Iris pigment epithelial cell (primary cell): ENCODE measurements around the gene ZMYND11.

Experiments
- DNase-seq: peaks from one replicate; pipeline ENCODE4 v3.0.0-alpha.2; 2011; ENCODE audit warnings: low read depth

ZMYND11 gene

DNA sequence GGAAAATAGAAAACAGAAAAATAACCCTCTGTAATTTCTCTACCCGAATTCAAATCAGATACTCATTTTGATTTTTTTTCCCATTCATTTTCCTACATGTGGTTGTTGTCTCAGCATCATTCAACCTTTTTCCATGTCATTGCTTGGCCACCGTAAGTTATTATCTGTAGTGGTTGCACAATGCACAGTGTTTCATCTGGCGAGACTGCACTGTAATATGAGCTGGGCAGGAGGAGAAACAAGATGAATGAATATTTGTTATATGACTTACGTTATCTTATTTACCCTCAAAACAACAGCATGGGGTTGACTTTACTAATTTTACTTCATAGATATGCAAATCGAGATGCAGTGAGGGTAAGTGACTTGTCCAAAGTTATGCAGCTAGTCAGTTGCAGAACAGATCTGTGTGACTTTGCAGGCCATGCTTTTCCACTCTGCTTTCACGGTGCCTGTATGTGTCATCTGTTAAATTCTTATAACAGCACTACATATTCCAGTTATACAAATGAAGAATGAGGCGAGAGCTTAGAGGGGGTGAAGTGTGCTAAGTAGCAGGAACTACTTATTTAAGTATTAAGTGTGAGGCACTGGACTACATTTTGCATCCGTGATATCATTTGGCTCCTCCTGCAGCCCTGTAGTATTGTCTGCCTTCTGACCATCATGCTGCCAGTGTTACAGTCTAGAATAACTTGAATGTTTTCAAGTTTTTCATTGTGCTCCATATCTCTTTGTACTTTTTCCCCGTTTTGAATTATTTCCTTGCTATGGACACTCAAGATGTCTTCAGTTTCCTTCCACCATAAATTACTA is 56.7 kb downstream of the ZMYND11 start:
- DNase-seq: peak; percentile 92

- no peak for DNase-seq
Measured at GRCh38 chr10:194281-194680, 59.0 kb downstream of the ZMYND11 start.

- DNase-seq: peak; percentile 92
Measured at GRCh38 chr10:200405-200804, 65.2 kb downstream of the ZMYND11 start.

DNA sequence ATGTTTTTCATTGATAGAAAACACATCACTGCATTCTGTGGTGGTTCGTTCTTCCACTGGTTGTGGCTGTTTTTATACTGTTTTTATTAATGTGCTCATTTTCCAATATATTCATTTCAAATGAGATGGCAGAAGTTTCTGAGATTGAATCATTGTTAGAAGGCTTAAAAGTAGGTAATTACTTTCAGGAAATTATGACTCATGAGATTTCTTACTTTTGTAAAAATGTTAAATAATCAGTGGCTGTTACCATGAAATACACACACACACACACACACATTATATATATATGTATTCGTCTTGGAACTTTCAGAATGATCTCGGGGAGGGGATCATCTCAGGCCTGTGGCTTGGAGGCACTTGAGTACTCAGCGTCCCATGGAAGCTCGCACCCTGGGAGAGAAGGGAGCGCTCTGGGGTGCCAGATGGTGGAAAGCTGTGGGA is 66.1 kb downstream of the ZMYND11 start:
- DNase-seq: peak; percentile 53

DNA sequence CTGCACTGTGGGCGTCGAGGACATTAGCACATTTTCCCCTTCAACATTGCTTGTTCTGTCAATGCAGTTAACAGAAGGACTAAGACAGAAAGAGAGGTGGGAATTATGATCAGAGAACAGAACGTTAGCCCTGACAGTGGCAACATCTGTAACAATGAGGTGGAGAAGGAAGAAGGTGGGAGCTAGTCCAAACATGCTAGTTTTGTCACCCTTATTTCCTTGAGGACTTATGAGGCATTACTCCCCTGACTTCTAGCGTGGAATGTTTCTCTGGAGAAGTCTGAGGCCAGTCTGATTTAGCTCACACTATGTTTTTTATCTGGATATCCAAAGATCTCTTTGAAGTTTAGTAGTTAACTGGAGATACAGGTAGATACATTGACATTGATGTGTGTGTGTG is 73.4 kb downstream of the ZMYND11 start:
- no peak for DNase-seq

- DNase-seq: peak; percentile 44
Measured at GRCh38 chr10:209357-209756, 74.1 kb downstream of the ZMYND11 start.

DNA sequence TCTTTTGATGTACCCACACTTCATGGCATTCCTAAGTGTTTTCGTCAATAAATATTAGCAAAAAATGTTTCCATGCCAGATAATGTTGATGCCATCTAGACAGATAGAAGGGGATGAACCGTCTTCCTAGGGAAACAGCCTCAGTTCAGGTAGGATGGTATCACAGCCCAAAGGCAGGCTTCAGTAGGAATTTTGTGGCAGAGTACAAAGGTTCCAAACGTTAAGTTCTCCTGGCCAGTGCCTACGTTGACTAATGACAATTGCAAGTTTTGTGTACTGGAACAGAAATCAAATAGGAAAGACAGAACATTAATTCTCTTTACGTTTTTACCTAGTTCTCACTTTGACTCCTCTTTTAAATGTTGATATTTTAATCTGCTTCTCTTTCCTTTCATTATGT is 75.0 kb downstream of the ZMYND11 start:
- no peak for DNase-seq

GRCh38 chr10:215444-215843 is 80.2 kb downstream of the ZMYND11 start:
- DNase-seq: no peak

DNA sequence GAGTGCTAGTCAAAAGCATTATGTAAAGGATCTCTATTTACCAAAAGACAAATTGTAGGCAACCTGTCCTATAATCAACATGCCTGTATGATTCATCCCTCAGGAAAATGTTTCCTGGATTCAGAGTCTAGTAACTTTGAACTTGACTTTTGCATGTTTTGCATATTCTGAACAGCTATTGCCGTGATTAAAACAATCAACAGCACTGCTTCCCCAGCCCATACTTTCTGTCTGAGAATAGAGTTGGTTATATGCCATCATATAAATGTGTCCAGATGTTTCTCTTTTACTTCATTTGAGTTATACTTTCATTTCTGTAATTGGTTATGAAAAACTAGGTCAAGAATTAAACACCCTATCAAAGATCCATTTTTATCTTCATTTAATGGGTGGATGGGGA is 83.5 kb downstream of the ZMYND11 start:
- peak; percentile 28 for DNase-seq

GRCh38 chr10:219731-220472 is 84.6 kb downstream of the ZMYND11 start:
- no peak for DNase-seq

DNA sequence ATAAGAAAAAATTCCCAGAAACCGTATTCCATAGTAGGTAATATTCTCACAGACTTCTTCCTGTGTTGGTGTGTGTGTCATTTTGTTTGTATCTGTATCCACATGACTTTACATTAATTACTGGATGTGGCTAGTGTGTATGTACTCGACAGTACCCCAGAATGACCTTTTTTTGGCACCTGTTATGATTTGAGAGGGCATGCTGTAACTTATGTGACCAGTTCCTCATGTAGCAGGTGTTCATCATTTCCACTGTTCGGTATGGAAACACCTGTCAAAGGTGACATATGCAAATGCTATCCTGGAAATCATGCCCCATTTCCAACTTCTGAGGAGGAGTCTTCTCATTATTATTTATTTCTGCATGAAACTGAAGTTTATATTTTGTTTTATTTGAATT is 89.3 kb downstream of the ZMYND11 start:
- no peak for DNase-seq

GRCh38 chr10:226018-226417 is 90.8 kb downstream of the ZMYND11 start:
- no peak for DNase-seq

DNA sequence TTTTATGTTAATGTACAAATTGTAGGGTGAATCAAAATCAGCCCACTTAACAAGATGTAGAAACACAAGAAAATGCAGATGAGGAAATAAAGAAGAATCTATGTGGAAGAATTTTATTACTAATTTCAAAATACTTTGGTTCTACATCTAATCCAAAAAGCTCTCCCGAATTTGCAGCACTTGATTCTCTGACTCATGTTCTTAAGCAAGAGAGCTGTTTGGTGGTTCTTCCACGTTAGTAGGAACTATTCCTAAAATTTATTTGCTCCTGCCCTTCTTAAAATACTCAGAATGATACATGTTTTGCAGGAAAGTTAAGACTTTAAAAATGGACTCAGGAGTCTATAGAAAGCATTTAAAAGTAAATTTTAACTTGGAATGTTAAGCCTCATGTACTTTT is 91.8 kb downstream of the ZMYND11 start:
- DNase-seq: peak; percentile 49

DNA sequence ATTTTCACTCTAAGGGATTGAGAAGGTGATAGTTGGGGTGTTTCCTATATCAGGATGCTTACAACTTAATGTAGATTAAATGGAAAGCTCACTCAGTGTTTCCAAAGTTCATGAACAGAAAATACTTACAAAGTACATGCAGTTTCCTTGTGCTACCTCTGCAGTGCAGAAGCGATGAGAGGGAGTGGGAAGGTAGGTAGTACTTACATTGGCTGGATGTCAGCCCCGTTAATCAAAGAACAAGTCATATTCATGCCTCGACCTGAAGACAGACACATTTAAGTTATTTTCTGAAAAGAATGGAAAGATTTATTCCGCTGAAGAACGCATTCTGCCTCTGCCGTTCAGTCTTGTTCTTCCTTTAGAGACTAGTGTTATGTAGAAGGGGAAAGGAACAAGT is 93.1 kb downstream of the ZMYND11 start:
- no peak for DNase-seq

DNA sequence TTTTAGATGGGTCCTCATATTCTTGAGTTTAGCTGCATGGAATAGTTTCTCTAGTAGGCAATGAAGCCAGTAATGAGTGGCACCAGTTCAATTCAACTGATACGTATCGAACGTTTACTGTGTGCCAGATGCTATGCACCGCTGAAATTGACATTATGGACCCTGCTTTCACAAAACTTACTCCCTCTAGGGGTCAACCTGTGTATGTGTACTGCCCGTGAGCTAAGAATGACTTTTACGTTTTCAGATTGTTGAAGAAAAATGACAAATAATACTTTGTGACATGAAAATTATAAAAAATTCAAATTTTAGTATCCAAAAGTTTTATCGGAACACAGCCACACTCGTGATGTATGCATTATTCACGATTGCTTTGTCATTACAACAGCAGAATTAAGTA is 95.5 kb downstream of the ZMYND11 start:
- no peak for DNase-seq

DNA sequence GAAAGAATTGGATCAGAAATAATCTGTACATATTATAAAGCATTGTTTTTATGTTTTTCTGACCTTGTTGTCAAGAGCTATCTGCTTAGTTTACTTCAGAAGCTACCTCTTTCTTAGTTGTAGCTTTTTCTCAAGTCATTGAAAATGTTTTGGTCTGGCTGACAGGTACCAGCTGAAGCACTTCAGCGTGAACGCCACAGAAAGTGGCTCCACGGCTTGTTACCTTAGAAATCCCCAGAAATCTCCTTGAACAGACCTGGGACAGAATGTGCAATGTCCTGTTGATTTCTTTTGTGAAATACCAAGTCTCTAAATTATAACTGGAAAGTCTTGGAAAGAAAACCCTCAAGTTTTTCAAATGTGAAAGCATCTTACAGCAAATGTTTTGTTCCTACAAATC is 96.8 kb downstream of the ZMYND11 start:
- DNase-seq: no peak

DNA sequence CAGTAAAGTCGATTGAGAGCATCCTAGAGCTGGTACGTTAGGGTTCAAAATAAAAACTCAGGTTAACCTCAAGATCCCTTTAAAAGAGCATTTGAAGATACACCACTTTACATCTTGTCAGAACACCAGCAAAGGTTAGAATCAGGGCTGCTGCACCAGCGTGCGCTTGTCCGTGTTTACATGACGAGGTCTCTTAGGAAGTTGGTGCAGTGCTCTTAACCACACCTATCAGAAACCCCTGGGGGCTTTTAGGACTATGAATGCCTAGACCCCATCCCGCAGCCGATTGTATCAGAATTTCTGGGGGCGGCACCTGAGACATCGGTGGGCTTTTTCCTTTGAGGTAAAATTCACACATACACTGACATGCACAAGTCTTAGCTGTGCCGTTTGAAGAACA is 97.6 kb downstream of the ZMYND11 start:
- no peak for DNase-seq

DNA sequence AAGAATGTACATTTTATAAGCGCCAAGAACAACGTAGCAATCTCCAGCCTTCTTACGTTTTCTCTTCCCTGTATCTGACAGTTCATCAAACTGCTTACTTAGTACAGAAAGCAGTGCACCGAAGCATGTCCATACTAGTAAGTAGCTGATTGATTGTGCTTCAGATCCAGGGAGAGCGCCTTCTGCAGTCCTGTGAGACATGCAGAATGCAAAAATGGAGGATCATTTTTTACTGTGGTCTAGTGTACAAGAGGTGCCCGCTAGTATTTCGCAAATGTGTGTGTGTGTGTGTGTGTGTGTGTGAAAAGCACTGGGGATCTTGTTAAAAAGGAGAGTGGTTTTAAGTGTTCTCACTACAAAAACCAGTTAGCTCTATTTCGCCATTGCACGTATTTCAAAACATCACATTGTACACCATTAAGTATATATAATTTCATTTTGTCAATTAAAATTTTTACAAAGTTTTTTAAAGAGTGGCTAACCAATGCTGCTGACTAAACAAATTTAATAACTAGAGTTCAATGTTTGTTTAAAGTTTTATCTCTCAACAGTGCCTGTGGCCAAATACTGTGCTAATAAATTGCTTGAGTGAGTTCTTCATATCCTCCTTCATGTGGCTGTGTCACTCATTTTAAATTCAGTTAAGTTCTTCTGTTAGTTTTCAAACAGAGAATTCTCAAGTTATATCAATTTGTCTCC is 99.6 kb downstream of the ZMYND11 start:
- DNase-seq: no peak

DNA sequence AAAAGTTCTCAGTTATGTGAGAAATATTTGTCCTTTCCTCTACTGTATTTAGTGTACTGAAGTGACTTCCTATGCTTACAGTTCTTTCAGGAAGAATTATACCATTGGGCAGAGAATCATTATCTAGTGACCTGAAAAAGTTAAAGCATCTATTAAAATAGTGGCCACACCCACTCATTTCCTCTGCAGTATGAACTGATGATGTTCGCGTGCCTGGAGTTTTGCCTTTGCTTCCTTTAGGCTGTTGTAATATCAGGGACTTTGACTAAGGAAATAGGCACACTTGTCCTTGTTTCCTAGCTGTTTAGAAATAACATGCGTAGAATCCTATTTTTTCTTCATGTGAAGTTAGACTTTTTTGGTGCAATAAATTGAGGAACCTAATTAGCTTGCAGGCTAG is 100.7 kb downstream of the ZMYND11 start:
- DNase-seq: no peak

DNA sequence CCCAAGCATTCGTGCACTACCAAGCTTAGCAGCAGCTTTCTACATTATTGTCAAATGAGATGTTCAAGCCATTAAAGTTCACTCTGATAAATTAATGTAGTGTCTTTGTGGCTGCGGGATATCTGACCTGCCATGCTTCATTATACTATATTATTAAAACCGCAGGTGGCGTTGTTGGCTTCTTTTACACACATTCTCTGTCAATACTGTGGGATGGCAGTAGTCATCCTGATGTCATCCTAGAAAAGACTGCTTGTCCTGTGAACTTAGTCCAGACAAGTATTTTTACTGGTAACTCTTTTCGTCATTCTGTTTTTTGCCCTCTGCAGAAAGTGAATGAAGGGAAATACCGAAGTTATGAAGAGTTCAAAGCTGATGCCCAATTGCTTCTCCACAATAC is 103.9 kb downstream of the ZMYND11 start:
- no peak for DNase-seq

GRCh38 chr10:241451-241850 is 106.2 kb downstream of the ZMYND11 start:
- DNase-seq: no peak

- DNase-seq: no peak
Measured at GRCh38 chr10:241966-242643, 106.8 kb downstream of the ZMYND11 start.
